ENCODE data around the gene ADCY2. TPM values are rescaled to one million over a fixed set of nuclear protein-coding genes. Genes with fewer than 3 reads are reported as not detected.
A peak's percentile ranks its signal among the peaks of the same experiment; 100 is the strongest.

Gene ADCY2
- polyA plus RNA-seq, 1 donor (not counting 4 experiments of a cell fraction or from before 2014, with no cell fraction given), result 0.13 TPM

DNA sequence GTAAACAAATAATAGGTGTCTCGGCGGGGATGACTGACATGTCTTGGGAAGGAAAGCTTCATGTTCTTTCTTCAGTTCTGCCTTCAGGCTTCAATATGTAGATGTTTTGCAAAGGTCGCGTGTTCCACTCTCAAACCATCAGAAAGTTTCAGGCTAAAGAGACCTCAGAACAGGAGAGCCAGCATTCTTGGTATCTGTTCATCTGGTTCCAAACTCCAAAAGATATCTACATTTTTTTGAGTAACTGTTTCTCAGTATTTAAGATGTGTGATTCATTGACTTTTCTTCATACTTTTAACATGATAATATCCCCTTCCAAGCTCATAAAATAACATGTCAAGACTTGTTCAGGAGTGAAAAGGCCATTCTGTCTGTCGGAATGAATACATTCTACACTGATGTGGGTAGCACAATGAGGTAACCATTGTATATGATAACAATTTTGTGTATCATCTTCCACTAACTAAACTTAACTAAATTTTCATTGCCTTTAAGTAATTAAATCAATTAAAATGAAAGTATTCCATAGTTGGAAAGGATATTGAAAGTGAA is 271.4 kb downstream of the ADCY2 start:
- H3K79me2 ChIP-seq (ENCODE audit: control insufficient read depth, insufficient read depth, low read length), result no peaks in the 10 kb centered on the region
- H2AFZ ChIP-seq (ENCODE audit: control insufficient read depth, low read length), result peak overlapping the region; percentile 64
- H3K4me1 ChIP-seq (ENCODE audit: control insufficient read depth, extremely low read depth, insufficient read depth, low read length), result peaks cover 20% of the 10 kb centered on the region
- no peaks in the 10 kb centered on the region for H3K9me1 ChIP-seq (ENCODE audit: control insufficient read depth, extremely low read depth, insufficient read depth, low read length)
- TF ChIP-seq, protein P1, sequence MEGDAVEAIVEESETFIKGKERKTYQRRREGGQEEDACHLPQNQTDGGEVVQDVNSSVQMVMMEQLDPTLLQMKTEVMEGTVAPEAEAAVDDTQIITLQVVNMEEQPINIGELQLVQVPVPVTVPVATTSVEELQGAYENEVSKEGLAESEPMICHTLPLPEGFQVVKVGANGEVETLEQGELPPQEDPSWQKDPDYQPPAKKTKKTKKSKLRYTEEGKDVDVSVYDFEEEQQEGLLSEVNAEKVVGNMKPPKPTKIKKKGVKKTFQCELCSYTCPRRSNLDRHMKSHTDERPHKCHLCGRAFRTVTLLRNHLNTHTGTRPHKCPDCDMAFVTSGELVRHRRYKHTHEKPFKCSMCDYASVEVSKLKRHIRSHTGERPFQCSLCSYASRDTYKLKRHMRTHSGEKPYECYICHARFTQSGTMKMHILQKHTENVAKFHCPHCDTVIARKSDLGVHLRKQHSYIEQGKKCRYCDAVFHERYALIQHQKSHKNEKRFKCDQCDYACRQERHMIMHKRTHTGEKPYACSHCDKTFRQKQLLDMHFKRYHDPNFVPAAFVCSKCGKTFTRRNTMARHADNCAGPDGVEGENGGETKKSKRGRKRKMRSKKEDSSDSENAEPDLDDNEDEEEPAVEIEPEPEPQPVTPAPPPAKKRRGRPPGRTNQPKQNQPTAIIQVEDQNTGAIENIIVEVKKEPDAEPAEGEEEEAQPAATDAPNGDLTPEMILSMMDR (optimal IDR thresholded peaks at IDR 0.05 in 1 of 3, IDR thresholded peaks at IDR 0.05 in 1 of 3, conservative IDR thresholded peaks at IDR 0.05 in 1 of 3; ENCODE audit: extremely low read depth in 1 of 3, insufficient read depth in 2 of 3, low read length in 3 of 3), result no peak
- TF ChIP-seq EZH2 (IDR thresholded peaks at IDR 0.05; ENCODE audit: low read length), result no peak
- H3K36me3 ChIP-seq (ENCODE audit: control insufficient read depth in 2 of 2, extremely low read depth in 1 of 2, insufficient read depth in 2 of 2, low read length in 2 of 2), result no peaks in the 10 kb centered on the region
- FAIRE-seq (peak; percentile 81), DNase-seq (ENCODE audit: low read depth, low spot score) (peak; percentile 79)
- dilution Hi-C loops (cut with MboI; ENCODE audit: extremely low pct_ligation_motif_present, low sequenced_read_pairs), result no loop called here
- H3K27me3 ChIP-seq (ENCODE audit: control insufficient read depth, extremely low read depth, insufficient read depth, low read length), result no peaks in the 10 kb centered on the region
- no peaks in the 10 kb centered on the region for H4K20me1 ChIP-seq (ENCODE audit: control insufficient read depth, extremely low read depth, insufficient read depth, low read length)
- peak overlapping the region in 2 of 3 experiments; percentile 9 to 39 for H3K4me3 ChIP-seq (ENCODE audit: control insufficient read depth in 2 of 3, extremely low read depth in 1 of 3, insufficient read depth in 2 of 3, low read depth in 1 of 3, low read length in 3 of 3)
- H3K9me3 ChIP-seq (ENCODE audit: control insufficient read depth, low read depth, low read length), result no peaks in the 10 kb centered on the region
- no peak overlapping the region for H3K9ac ChIP-seq (ENCODE audit: control insufficient read depth, extremely low read depth, insufficient read depth, low read length)
- peak overlapping the region; percentile 63 for H3K4me2 ChIP-seq (ENCODE audit: control insufficient read depth, extremely low read depth, insufficient read depth, low read depth, low read length)
- H3K27ac ChIP-seq (ENCODE audit: control insufficient read depth, insufficient read depth, low read length), result peak overlapping the region; percentile 27

DNA sequence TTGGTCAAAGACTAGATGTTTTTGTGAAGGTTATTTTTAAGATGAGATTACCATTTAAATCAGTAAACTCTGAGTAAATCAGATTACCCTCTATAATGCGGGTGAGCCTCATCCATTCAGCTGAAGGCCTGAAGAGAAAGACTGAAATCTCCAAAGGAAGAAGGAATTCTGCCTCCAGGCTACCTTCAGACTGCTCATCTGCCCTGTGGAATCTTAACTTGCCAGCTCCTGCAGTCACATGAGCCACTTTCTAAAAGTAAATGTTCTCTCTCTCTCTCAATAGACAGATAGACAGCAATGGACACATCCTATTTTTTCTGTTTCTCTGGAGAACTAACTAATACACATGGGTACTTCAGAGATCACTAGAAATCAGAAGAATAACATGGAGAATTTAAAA is 272.2 kb downstream of the ADCY2 start:
- H3K9me3 ChIP-seq (ENCODE audit: control insufficient read depth, low read depth, low read length), result no peaks in the 10 kb centered on the region
- peak overlapping the region; percentile 27 for H3K27ac ChIP-seq (ENCODE audit: control insufficient read depth, insufficient read depth, low read length)
- FAIRE-seq, result peak; percentile 75
- peaks cover 20% of the 10 kb centered on the region for H3K4me1 ChIP-seq (ENCODE audit: control insufficient read depth, extremely low read depth, insufficient read depth, low read length)
- no peaks in the 10 kb centered on the region for H3K27me3 ChIP-seq (ENCODE audit: control insufficient read depth, extremely low read depth, insufficient read depth, low read length)
- H3K9me1 ChIP-seq (ENCODE audit: control insufficient read depth, extremely low read depth, insufficient read depth, low read length), result no peaks in the 10 kb centered on the region
- dilution Hi-C loops (cut with MboI; ENCODE audit: extremely low pct_ligation_motif_present, low sequenced_read_pairs), result no loop called here
- peak overlapping the region; percentile 63 for H3K4me2 ChIP-seq (ENCODE audit: control insufficient read depth, extremely low read depth, insufficient read depth, low read depth, low read length)
- H4K20me1 ChIP-seq (ENCODE audit: control insufficient read depth, extremely low read depth, insufficient read depth, low read length), result no peaks in the 10 kb centered on the region
- peak overlapping the region in 1 of 3 experiments; percentile 3 for H3K4me3 ChIP-seq (ENCODE audit: control insufficient read depth in 2 of 3, extremely low read depth in 1 of 3, insufficient read depth in 2 of 3, low read depth in 1 of 3, low read length in 3 of 3)
- DNase-seq (ENCODE audit: low read depth, low spot score), result peak; percentile 40
- TF ChIP-seq, protein P1 (optimal IDR thresholded peaks at IDR 0.05 in 1 of 3, IDR thresholded peaks at IDR 0.05 in 1 of 3, conservative IDR thresholded peaks at IDR 0.05 in 1 of 3; ENCODE audit: extremely low read depth in 1 of 3, insufficient read depth in 2 of 3, low read length in 3 of 3), result no peak
- no peak for TF ChIP-seq EZH2 (IDR thresholded peaks at IDR 0.05; ENCODE audit: low read length)
- no peaks in the 10 kb centered on the region for H3K36me3 ChIP-seq (ENCODE audit: control insufficient read depth in 2 of 2, extremely low read depth in 1 of 2, insufficient read depth in 2 of 2, low read length in 2 of 2)
- H3K79me2 ChIP-seq (ENCODE audit: control insufficient read depth, insufficient read depth, low read length), result no peaks in the 10 kb centered on the region
- H2AFZ ChIP-seq (ENCODE audit: control insufficient read depth, low read length), result no peak overlapping the region
- no peak overlapping the region for H3K9ac ChIP-seq (ENCODE audit: control insufficient read depth, extremely low read depth, insufficient read depth, low read length)

All from keratinocyte (primary cell).